Measurements from ENCODE around the gene ADAMTSL1. TPM values are rescaled to one million over a fixed set of nuclear protein-coding genes. Genes with fewer than 3 reads are reported as not detected.

Gene ADAMTSL1
- total RNA-seq, 1 experiment from 2014 or later, result 0.94 TPM

- CTCF ChIA-PET, result interaction anchor here (1.4 kb wide), 1 partner anchor 78 kb away, joined by 4 read pairs; no protein-coding TSS in a partner anchor
- Mint-ChIP-seq H3K27me3 (ENCODE audit: low read depth) (no peaks in the 10 kb centered on the region; the same call in 1 of the 2 replicates), H3K4me3 (no peak overlapping the region), H3K9me3 (no peaks in the 10 kb centered on the region), H3K27ac (no peak overlapping the region), H3K36me3 (no peaks in the 10 kb centered on the region), H3K4me1 (no peaks in the 10 kb centered on the region)
- TF ChIP-seq FOXJ3 (CRISPR knock-in tag; IDR thresholded peaks at IDR 0.05; ENCODE audit: borderline replicate concordance), result no peak
- TF ChIP-seq SMAD3 (CRISPR knock-in tag; IDR thresholded peaks at IDR 0.05; ENCODE audit: borderline replicate concordance), result no peak
- TF ChIP-seq, protein P1, sequence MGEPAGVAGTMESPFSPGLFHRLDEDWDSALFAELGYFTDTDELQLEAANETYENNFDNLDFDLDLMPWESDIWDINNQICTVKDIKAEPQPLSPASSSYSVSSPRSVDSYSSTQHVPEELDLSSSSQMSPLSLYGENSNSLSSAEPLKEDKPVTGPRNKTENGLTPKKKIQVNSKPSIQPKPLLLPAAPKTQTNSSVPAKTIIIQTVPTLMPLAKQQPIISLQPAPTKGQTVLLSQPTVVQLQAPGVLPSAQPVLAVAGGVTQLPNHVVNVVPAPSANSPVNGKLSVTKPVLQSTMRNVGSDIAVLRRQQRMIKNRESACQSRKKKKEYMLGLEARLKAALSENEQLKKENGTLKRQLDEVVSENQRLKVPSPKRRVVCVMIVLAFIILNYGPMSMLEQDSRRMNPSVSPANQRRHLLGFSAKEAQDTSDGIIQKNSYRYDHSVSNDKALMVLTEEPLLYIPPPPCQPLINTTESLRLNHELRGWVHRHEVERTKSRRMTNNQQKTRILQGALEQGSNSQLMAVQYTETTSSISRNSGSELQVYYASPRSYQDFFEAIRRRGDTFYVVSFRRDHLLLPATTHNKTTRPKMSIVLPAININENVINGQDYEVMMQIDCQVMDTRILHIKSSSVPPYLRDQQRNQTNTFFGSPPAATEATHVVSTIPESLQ (CRISPR knock-in tag; IDR thresholded peaks at IDR 0.05), result no peak
- TF ChIP-seq EMX1 (CRISPR knock-in tag; IDR thresholded peaks at IDR 0.05), result no peak
- TF ChIP-seq, protein P2, sequence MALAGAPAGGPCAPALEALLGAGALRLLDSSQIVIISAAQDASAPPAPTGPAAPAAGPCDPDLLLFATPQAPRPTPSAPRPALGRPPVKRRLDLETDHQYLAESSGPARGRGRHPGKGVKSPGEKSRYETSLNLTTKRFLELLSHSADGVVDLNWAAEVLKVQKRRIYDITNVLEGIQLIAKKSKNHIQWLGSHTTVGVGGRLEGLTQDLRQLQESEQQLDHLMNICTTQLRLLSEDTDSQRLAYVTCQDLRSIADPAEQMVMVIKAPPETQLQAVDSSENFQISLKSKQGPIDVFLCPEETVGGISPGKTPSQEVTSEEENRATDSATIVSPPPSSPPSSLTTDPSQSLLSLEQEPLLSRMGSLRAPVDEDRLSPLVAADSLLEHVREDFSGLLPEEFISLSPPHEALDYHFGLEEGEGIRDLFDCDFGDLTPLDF (CRISPR knock-in tag; IDR thresholded peaks at IDR 0.05), result no peak
- ATAC-seq (peak; percentile 34; the same call in 1 of the 2 replicates), DNase-seq (ENCODE audit: low spot score) (no peak)
- POLR2A ChIA-PET, result no interaction called here
These were observed 461.6 kb downstream of the ADAMTSL1 start for GRCh38 chr9:18935541-18935940.

DNA sequence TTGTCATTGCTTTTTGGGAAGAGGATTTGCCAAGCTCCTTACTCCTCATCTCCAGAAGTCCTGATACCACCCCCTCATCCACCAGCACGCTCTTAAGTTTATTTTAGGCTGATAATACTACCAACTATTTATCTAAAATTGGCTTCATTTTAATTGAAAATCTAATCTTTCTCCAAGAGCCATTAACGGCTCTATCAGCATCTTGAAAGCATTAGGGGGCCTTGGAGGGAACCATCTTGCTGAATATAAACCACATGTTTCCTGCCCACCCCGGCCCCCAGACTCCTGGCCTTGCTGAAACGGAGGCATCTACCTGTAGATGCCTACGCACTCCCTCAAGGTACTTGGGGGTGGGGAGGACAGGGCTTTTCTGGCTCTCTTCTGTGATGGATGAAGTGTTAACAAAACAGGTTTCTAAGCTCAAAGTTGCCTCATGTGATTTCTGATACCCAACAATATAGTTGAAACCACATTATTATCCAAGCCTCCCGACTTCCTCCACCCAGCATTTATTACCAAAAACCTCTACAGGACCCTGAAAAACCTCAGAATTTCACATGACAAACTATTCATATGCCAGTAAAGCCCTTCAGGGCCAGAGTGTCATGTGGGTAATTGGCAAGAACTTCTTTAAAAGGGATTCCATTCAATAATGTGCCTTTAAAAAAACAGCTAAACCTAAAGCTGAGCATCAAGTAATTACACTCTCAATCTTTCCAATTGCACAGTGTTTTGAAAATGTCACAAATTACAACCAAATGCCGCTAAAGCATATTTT is 462.3 kb downstream of the ADAMTSL1 start:
- DNase-seq (ENCODE audit: low spot score) (no peak), ATAC-seq (no peak)
- no peak for TF ChIP-seq ZBTB21 (CRISPR knock-in tag; IDR thresholded peaks at IDR 0.05; ENCODE audit: borderline replicate concordance)
- H3K27me3 Mint-ChIP-seq (ENCODE audit: low read depth), result no peaks in the 10 kb centered on the region; the same call in 1 of the 2 replicates
- no peaks in the 10 kb centered on the region for H3K9me3 Mint-ChIP-seq
- CTCF ChIA-PET, result interaction anchor here (1.4 kb wide), 1 partner anchor 77 kb away, joined by 4 read pairs; no protein-coding TSS in a partner anchor
- POLR2A ChIA-PET, result no interaction called here
- H3K4me1 Mint-ChIP-seq, result no peaks in the 10 kb centered on the region
- no peak overlapping the region for H3K4me3 Mint-ChIP-seq
- H3K27ac Mint-ChIP-seq, result no peak overlapping the region
- no peaks in the 10 kb centered on the region for H3K36me3 Mint-ChIP-seq

DNA sequence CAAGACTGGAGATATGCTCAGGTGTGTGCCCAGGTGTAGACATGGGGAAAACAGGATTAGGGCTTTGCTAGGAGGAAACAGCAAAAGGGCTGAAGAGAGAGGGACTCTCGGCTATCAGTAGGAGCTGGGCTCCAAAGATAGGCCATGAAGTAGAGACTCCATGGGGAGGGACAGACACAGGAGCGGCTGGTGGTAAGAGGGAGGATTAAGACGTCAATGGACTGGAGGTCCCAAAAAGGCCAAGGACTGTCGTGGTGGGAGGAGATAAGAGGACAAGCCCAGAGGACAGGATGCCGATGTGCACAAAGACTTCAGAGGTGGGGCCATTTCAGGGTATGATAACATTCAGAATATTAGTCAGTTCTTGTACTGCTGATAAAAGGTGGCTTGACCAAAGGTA is 466.0 kb downstream of the ADAMTSL1 start:
- Mint-ChIP-seq H3K9me3 (peaks cover under 1% of the 10 kb centered on the region; the same call in 1 of the 2 replicates), H3K27ac (no peak overlapping the region), H3K36me3 (no peaks in the 10 kb centered on the region), H3K4me3 (no peak overlapping the region), H3K27me3 (ENCODE audit: low read depth) (no peaks in the 10 kb centered on the region), H3K4me1 (peaks cover 5% of the 10 kb centered on the region)
- CTCF ChIA-PET, result no interaction called here
- no peak for DNase-seq (ENCODE audit: low spot score)
- ATAC-seq, result no peak
- POLR2A ChIA-PET, result no interaction called here
- TF ChIP-seq ETV6 (CRISPR knock-in tag; IDR thresholded peaks at IDR 0.05) (no peak), IRF1 (CRISPR knock-in tag; IDR thresholded peaks at IDR 0.05) (no peak), ZNF317 (CRISPR knock-in tag; IDR thresholded peaks at IDR 0.05; ENCODE audit: borderline replicate concordance, low read depth) (no peak), ESRRA (CRISPR knock-in tag; IDR thresholded peaks at IDR 0.05; ENCODE audit: borderline replicate concordance) (no peak), PRRX2 (CRISPR knock-in tag; IDR thresholded peaks at IDR 0.05) (no peak), GRHL2 (CRISPR knock-in tag; IDR thresholded peaks at IDR 0.05; ENCODE audit: insufficient replicate concordance, severe bottlenecking) (no peak), SP1 (CRISPR knock-in tag; conservative IDR thresholded peaks at IDR 0.05) (no peak), AR (CRISPR knock-in tag; IDR thresholded peaks at IDR 0.05) (no peak), ZSCAN18 (CRISPR knock-in tag; IDR thresholded peaks at IDR 0.05) (no peak), ZNF396 (CRISPR knock-in tag; IDR thresholded peaks at IDR 0.05; ENCODE audit: borderline replicate concordance) (no peak)
- TF ChIP-seq, protein P3, sequence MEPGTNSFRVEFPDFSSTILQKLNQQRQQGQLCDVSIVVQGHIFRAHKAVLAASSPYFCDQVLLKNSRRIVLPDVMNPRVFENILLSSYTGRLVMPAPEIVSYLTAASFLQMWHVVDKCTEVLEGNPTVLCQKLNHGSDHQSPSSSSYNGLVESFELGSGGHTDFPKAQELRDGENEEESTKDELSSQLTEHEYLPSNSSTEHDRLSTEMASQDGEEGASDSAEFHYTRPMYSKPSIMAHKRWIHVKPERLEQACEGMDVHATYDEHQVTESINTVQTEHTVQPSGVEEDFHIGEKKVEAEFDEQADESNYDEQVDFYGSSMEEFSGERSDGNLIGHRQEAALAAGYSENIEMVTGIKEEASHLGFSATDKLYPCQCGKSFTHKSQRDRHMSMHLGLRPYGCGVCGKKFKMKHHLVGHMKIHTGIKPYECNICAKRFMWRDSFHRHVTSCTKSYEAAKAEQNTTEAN (CRISPR knock-in tag; IDR thresholded peaks at IDR 0.05), result no peak
- TF ChIP-seq, protein P4, sequence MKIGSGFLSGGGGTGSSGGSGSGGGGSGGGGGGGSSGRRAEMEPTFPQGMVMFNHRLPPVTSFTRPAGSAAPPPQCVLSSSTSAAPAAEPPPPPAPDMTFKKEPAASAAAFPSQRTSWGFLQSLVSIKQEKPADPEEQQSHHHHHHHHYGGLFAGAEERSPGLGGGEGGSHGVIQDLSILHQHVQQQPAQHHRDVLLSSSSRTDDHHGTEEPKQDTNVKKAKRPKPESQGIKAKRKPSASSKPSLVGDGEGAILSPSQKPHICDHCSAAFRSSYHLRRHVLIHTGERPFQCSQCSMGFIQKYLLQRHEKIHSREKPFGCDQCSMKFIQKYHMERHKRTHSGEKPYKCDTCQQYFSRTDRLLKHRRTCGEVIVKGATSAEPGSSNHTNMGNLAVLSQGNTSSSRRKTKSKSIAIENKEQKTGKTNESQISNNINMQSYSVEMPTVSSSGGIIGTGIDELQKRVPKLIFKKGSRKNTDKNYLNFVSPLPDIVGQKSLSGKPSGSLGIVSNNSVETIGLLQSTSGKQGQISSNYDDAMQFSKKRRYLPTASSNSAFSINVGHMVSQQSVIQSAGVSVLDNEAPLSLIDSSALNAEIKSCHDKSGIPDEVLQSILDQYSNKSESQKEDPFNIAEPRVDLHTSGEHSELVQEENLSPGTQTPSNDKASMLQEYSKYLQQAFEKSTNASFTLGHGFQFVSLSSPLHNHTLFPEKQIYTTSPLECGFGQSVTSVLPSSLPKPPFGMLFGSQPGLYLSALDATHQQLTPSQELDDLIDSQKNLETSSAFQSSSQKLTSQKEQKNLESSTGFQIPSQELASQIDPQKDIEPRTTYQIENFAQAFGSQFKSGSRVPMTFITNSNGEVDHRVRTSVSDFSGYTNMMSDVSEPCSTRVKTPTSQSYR (CRISPR knock-in tag; IDR thresholded peaks at IDR 0.05), result no peak
